Calu3 (cell line): ENCODE data around the gene GFOD1. TPM values are rescaled to one million over a fixed set of nuclear protein-coding genes. Genes with fewer than 3 reads are reported as not detected.

ENCODE experiments used
- BruUV-seq: library from RNA; stranded (reverse); fragments of 400-500 nt; replicated peaks from 2 replicates; lab custom pipeline; 2021; lab: Mats Ljungman, UMichigan
- CTCF ChIA-PET: fragments of 300-600 bp; sonication (Branson Sonifier 250); formaldehyde crosslinking; loops from one replicate; lab custom pipeline; 2022; ENCODE audit warnings: antibody characterized with exemption; lab: Charles Lee
- DNase-seq: peaks from one replicate; pipeline ENCODE4 v3.0.0; 2022
- H3K27ac Mint-ChIP-seq: one replicate; pipeline ENCODE4 v1.8.0; 2022; ENCODE audit warnings: mixed read lengths; ENCODE audit not compliant: unreplicated experiment
- H3K27me3 Mint-ChIP-seq: one replicate; pipeline ENCODE4 v1.8.0; 2022; ENCODE audit warnings: mixed read lengths; ENCODE audit not compliant: unreplicated experiment
- H3K36me3 Mint-ChIP-seq: one replicate; pipeline ENCODE4 v1.8.0; 2022; ENCODE audit warnings: mild to moderate bottlenecking, moderate library complexity, mixed read lengths; ENCODE audit not compliant: insufficient read depth, unreplicated experiment
- H3K4me1 Mint-ChIP-seq: one replicate; pipeline ENCODE4 v1.8.0; 2022; ENCODE audit warnings: mild to moderate bottlenecking, low read depth, mixed read lengths; ENCODE audit not compliant: unreplicated experiment
- H3K4me3 Mint-ChIP-seq: one replicate; pipeline ENCODE4 v1.8.0; 2022; ENCODE audit warnings: mild to moderate bottlenecking, low read depth, moderate library complexity, mixed read lengths; ENCODE audit not compliant: unreplicated experiment
- H3K9me3 Mint-ChIP-seq: one replicate; pipeline ENCODE4 v1.8.0; 2022; ENCODE audit warnings: low read depth, mixed read lengths; ENCODE audit not compliant: unreplicated experiment
- intact Hi-C: fragments of 100-400 bp; cut with micrococcal nuclease; formaldehyde crosslinking; loops from one replicate; pipeline ENCODE4 v1.10.0; 2022; ENCODE audit not compliant: unreplicated experiment
- total RNA-seq: library from RNA; stranded (reverse); gene quantifications from 2 replicates; pipeline ENCODE4 v1.2.3, GENCODE V29; 2022
- TF ChIP-seq, protein P1 (sequence below): fragments of 200-600 bp; IDR thresholded peaks from one replicate; pipeline ENCODE4 v1.8.0; 2022; ENCODE audit warnings: antibody characterized with exemption; ENCODE audit not compliant: unreplicated experiment

The GFOD1 gene
- total RNA-seq, 1 experiment from 2014 or later, result 9.5 TPM

DNA sequence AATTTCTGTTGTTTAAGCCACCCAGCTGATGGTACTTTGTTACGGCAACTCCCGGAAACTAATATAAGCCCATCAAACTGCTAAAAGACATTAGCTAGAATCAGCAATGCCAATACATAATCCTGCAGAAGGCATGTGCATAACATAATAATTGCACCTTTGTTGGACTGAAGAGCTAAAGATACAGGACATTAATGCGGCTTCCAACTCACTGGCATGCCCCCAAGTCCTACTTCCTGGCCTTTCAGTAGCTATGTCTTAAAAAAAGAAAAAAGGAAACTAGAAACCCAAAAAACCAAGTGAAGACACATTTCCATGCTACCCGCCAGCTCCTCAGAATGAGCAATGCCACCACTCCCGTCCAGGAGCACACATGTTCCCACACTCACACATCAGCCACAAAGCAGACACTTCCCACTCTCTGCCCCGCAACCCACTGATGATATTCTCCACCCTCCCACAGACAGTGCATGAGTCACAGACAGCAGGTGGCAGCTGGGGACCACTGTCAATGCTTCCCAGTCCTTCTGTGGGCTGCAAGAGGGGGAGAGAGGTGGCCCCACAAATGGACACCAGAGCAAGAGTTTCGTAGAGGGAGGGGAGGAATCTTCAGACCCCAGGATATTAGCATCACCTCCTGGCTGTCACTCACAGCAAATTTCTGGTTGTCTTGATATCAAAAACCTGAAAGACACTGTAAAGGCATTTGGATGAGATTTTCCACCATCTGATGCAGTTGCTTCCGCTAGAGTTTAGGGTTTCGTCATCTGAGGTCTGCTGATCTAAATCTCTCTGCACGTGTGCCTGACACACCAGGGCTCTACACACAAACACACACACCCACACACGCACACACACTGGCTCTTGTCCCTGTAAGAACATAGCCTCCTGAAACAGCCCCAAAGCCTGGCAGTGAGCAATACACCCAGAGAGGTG, 32.8 kb downstream of the GFOD1 start:
- intact Hi-C loops, result no loop called here
- TSS peak; percentile 100 for BruUV-seq
- CTCF ChIA-PET, result no interaction called here

GRCh38 chr6:13453771-13454251, 33.6 kb downstream of the GFOD1 start:
- H3K4me3 Mint-ChIP-seq, result no peak overlapping the region
- H3K9me3 Mint-ChIP-seq, result no peaks in the 10 kb centered on the region
- peaks cover 19% of the 10 kb centered on the region for H3K4me1 Mint-ChIP-seq
- H3K27me3 Mint-ChIP-seq, result no peaks in the 10 kb centered on the region
- DNase-seq, result peak; percentile 52
- H3K27ac Mint-ChIP-seq, result peak overlapping the region; percentile 79
- intact Hi-C loops, result no loop called here
- CTCF ChIA-PET, result no interaction called here
- peaks cover 11% of the 10 kb centered on the region for H3K36me3 Mint-ChIP-seq
- TF ChIP-seq, protein P1, sequence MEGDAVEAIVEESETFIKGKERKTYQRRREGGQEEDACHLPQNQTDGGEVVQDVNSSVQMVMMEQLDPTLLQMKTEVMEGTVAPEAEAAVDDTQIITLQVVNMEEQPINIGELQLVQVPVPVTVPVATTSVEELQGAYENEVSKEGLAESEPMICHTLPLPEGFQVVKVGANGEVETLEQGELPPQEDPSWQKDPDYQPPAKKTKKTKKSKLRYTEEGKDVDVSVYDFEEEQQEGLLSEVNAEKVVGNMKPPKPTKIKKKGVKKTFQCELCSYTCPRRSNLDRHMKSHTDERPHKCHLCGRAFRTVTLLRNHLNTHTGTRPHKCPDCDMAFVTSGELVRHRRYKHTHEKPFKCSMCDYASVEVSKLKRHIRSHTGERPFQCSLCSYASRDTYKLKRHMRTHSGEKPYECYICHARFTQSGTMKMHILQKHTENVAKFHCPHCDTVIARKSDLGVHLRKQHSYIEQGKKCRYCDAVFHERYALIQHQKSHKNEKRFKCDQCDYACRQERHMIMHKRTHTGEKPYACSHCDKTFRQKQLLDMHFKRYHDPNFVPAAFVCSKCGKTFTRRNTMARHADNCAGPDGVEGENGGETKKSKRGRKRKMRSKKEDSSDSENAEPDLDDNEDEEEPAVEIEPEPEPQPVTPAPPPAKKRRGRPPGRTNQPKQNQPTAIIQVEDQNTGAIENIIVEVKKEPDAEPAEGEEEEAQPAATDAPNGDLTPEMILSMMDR, result no peak
- no TSS peak for BruUV-seq

More for the DNA sequence above, 32.8 kb downstream of the GFOD1 start:
- TF ChIP-seq, protein P1, result no peak
- no peaks in the 10 kb centered on the region for H3K27me3 Mint-ChIP-seq
- peak overlapping the region; percentile 79 for H3K27ac Mint-ChIP-seq
- no peak for DNase-seq
- no peaks in the 10 kb centered on the region for H3K9me3 Mint-ChIP-seq
- peaks cover 11% of the 10 kb centered on the region for H3K36me3 Mint-ChIP-seq
- H3K4me1 Mint-ChIP-seq, result peaks cover 19% of the 10 kb centered on the region
- H3K4me3 Mint-ChIP-seq, result no peak overlapping the region

DNA sequence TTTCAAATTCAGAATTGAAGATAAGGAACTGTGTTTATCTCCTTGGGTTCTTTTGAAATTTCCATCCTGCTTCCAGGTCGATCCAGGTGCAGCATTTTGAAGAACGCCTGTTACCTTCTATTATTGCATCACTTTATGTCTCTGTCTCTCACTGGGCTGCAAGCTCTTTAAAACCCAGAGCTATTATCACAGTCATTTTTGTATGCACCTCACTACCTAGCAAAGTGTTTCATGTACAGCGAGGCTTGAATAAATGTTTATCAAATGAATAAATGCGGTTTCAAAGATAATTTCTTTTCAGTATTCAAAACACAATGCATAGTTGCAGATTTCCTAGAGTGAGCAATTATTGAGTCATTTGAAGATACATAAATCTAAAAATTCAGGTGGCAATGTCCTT, 34.2 kb downstream of the GFOD1 start:
- no peaks in the 10 kb centered on the region for H3K27me3 Mint-ChIP-seq
- H3K4me1 Mint-ChIP-seq, result peaks cover 19% of the 10 kb centered on the region
- DNase-seq, result no peak
- H3K27ac Mint-ChIP-seq, result no peak overlapping the region
- intact Hi-C loops, result no loop called here
- H3K9me3 Mint-ChIP-seq, result no peaks in the 10 kb centered on the region
- no peak overlapping the region for H3K4me3 Mint-ChIP-seq
- BruUV-seq, result no TSS peak
- CTCF ChIA-PET, result no interaction called here
- peaks cover 11% of the 10 kb centered on the region for H3K36me3 Mint-ChIP-seq
- TF ChIP-seq, protein P1, result no peak

- no TSS peak for BruUV-seq
- H3K36me3 Mint-ChIP-seq, result peaks cover 11% of the 10 kb centered on the region
- no peak overlapping the region for H3K4me3 Mint-ChIP-seq
- TF ChIP-seq, protein P1, result no peak
- H3K27me3 Mint-ChIP-seq, result no peaks in the 10 kb centered on the region
- CTCF ChIA-PET, result no interaction called here
- no peak overlapping the region for H3K27ac Mint-ChIP-seq
- no peaks in the 10 kb centered on the region for H3K9me3 Mint-ChIP-seq
- intact Hi-C loops, result no loop called here
- H3K4me1 Mint-ChIP-seq, result peaks cover 19% of the 10 kb centered on the region
- DNase-seq, result no peak
These were observed 34.9 kb downstream of the GFOD1 start for GRCh38 chr6:13452346-13453117.
